HCT116 (cell line): ENCODE data around the gene RTTN. TPM values are rescaled to one million over a fixed set of nuclear protein-coding genes. Genes with fewer than 3 reads are reported as not detected.

ENCODE experiments used
- ATAC-seq: fragments of 200-7000 bp; cut with Tn5 transposase; 2 replicates; pipeline ENCODE4 v1.9.1; 2020; ENCODE audit warnings: mild to moderate bottlenecking, moderate library complexity
- BruUV-seq: library from RNA; stranded (reverse); fragments of 400-500 nt; replicated peaks from 2 replicates; lab custom pipeline; 2021; lab: Mats Ljungman, UMichigan
- CTCF ChIA-PET: fragments of 300-600 bp; sonication (Branson Sonifier 250); formaldehyde crosslinking; loops from one replicate; lab custom pipeline; 2021; ENCODE audit warnings: antibody characterized with exemption; lab: Charles Lee
- POLR2A ChIA-PET: fragments of 300-600, 350-600 bp; sonication (Branson Sonifier 250); formaldehyde crosslinking; loops from one replicate; lab custom pipeline; 2021; ENCODE audit warnings: antibody characterized with exemption; lab: Charles Lee
- RAD21 ChIA-PET, 2 experiments: fragments of 300-600 bp; sonication (Branson Sonifier 250); formaldehyde crosslinking; loops; one replicate each; lab custom pipeline; 2023; ENCODE audit warnings: low total read pairs in 2 of 2; ENCODE audit not compliant: uncharacterized antibody in 2 of 2, unreplicated experiment in 2 of 2, low non-redundant PET in 1 of 2; lab: Charles Lee
- DNase-seq: peaks from one replicate; pipeline ENCODE4 v3.0.0-alpha.2; 2010; ENCODE audit warnings: low read depth, low spot score
- H2AFZ ChIP-seq: fragments of 200-600 bp; shearing (Covaris generic), sonication (generic); 2 replicates; pipeline ENCODE4 v1.6.1; 2017; ENCODE audit warnings: low read depth, mixed run types, mixed read lengths, antibody characterized with exemption, low read length; ENCODE audit not compliant: poor library complexity, severe bottlenecking
- H3K27ac ChIP-seq: 2 replicates; pipeline ENCODE4 v1.5.1; 2012; ENCODE audit warnings: low read depth, low read length
- H3K27me3 ChIP-seq: fragments of 200-600 bp; sonication (generic); 2 replicates; pipeline ENCODE4 v1.6.1; 2016; ENCODE audit warnings: mixed run types, low read length, mixed read lengths; ENCODE audit not compliant: insufficient read depth
- H3K36me3 ChIP-seq, 2 experiments: fragments of 200-500 bp in 1 of 2; fragments of 200-600 bp in 1 of 2; sonication (Bioruptor generic) in 1 of 2; sonication (generic) in 1 of 2; 2 replicates each; pipeline versions ENCODE4 v1.5.1 to v1.6.1; 2014 to 2016; ENCODE audit warnings: low read length in 2 of 2, inconsistent platforms in 1 of 2, mixed read lengths in 1 of 2, mixed run types in 1 of 2; ENCODE audit not compliant: insufficient read depth in 2 of 2, control insufficient read depth in 1 of 2
- H3K4me1 ChIP-seq, 2 experiments: fragments of 200-600 bp in 1 of 2; sonication (generic) in 1 of 2; 2 replicates each; pipeline versions ENCODE4 v1.5.1 to v1.6.1; 2012 to 2017; ENCODE audit warnings: low read length in 2 of 2, inconsistent platforms in 1 of 2, mild to moderate bottlenecking in 1 of 2, mixed read lengths in 1 of 2, mixed run types in 1 of 2, moderate library complexity in 1 of 2; ENCODE audit not compliant: insufficient read depth in 2 of 2, control insufficient read depth in 1 of 2
- H3K4me2 ChIP-seq: fragments of 200-600 bp; sonication (generic); 2 replicates; pipeline ENCODE4 v1.6.1; 2017; ENCODE audit warnings: mixed run types, low read length, mixed read lengths
- H3K4me3 ChIP-seq, 2 experiments: fragments of 200-600 bp in 1 of 2; sonication (generic) in 1 of 2; replicated peaks in 1 of 2; 2 replicates each; pipeline ENCODE4 v1.5.1; 2011 to 2016; ENCODE audit warnings: low read length in 2 of 2, control low read depth in 1 of 2, low read depth in 1 of 2, mild to moderate bottlenecking in 1 of 2, mixed read lengths in 1 of 2, mixed run types in 1 of 2
- H3K79me2 ChIP-seq: fragments of 200-600 bp; sonication (generic); 2 replicates; pipeline ENCODE4 v1.6.1; 2017; ENCODE audit warnings: mild to moderate bottlenecking, mixed run types, low read length, moderate library complexity, mixed read lengths; ENCODE audit not compliant: insufficient read depth
- H3K9ac ChIP-seq: fragments of 200-600 bp; sonication (generic); 2 replicates; pipeline ENCODE4 v1.6.1; 2016; ENCODE audit warnings: low read length, mixed read lengths
- H3K9me2 ChIP-seq: fragments of 200-600 bp; sonication (generic), shearing (Covaris generic); 2 replicates; pipeline ENCODE4 v1.6.1; 2017; ENCODE audit warnings: mixed run types, mild to moderate bottlenecking, moderate library complexity; ENCODE audit not compliant: insufficient read depth
- H3K9me3 ChIP-seq, 2 experiments: fragments of 200-500 bp in 1 of 2; fragments of 200-600 bp in 1 of 2; sonication (Bioruptor generic) in 1 of 2; sonication (generic) in 1 of 2; 2 replicates each; pipeline ENCODE4 v1.6.1; 2014 to 2017; ENCODE audit warnings: low read length in 2 of 2, mixed read lengths in 2 of 2, inconsistent platforms in 1 of 2, low read depth in 1 of 2, mild to moderate bottlenecking in 1 of 2, mixed run types in 1 of 2, moderate library complexity in 1 of 2; ENCODE audit not compliant: control insufficient read depth in 1 of 2, insufficient read depth in 1 of 2
- H4K20me1 ChIP-seq: fragments of 200-600 bp; sonication (generic), shearing (Covaris generic); 2 replicates; pipeline ENCODE4 v1.6.1; 2017; ENCODE audit warnings: mixed run types, mild to moderate bottlenecking, moderate library complexity; ENCODE audit not compliant: insufficient read depth
- CBX3 ChIP-seq: IDR thresholded peaks from 2 replicates; pipeline ENCODE4 v1.6.1; 2012; ENCODE audit warnings: low read depth
- CEBPB ChIP-seq: IDR thresholded peaks from 2 replicates; pipeline ENCODE4 v1.6.1; 2012; ENCODE audit warnings: low read depth
- EZH2 ChIP-seq: fragments of 200-600 bp; sonication (generic); IDR thresholded peaks from 2 replicates; pipeline ENCODE4 v1.6.1; 2017; ENCODE audit warnings: antibody characterized with exemption, mixed run types
- POLR2A ChIP-seq: IDR thresholded peaks from 2 replicates; pipeline ENCODE4 v1.7.0; 2011; ENCODE audit warnings: borderline replicate concordance; ENCODE audit not compliant: insufficient read depth, insufficient read length; ENCODE audit errors: extremely low read depth
- POLR2AphosphoS5 ChIP-seq: IDR thresholded peaks from 2 replicates; pipeline ENCODE4 v1.6.1; 2011; ENCODE audit warnings: mild to moderate bottlenecking, low read depth, low read length, moderate library complexity
- REST ChIP-seq: IDR thresholded peaks from 2 replicates; pipeline ENCODE4 v1.6.1; 2012; ENCODE audit warnings: low read depth
- SP1 ChIP-seq: IDR thresholded peaks from 2 replicates; pipeline ENCODE4 v1.6.1; 2012; ENCODE audit warnings: low read depth
- SRF ChIP-seq: IDR thresholded peaks from 2 replicates; pipeline ENCODE4 v1.6.1; 2012; ENCODE audit warnings: low read depth
- ZBTB33 ChIP-seq: IDR thresholded peaks from 2 replicates; pipeline ENCODE4 v1.6.1; 2011; ENCODE audit warnings: mild to moderate bottlenecking, low read length, moderate library complexity; ENCODE audit not compliant: insufficient replicate concordance; ENCODE audit errors: extremely low read depth
- ZNF274 ChIP-seq: fragments of 200-500 bp; sonication (Bioruptor generic); IDR thresholded peaks from 2 replicates; pipeline ENCODE4 v1.6.1; 2014; ENCODE audit warnings: mild to moderate bottlenecking, low read depth, low read length, inconsistent platforms
- intact Hi-C: fragments of 100-400 bp; cut with micrococcal nuclease; formaldehyde crosslinking; loops from 2 replicates; pipeline ENCODE4 v1.10.0; 2022
- total RNA-seq: library from RNA; stranded (reverse); gene quantifications from one replicate; pipeline ENCODE4 v1.2.1, GENCODE V29; 2021; ENCODE audit not compliant: unreplicated experiment

RTTN gene
- total RNA-seq, 1 experiment from 2014 or later = 41.2 TPM

- ChIA-PET CTCF (no interaction called here), RAD21 (no interaction called here), POLR2A (no interaction called here)
- intact Hi-C loops = no loop called here
- H3K36me3 ChIP-seq = peaks cover 3 to 22% of the 10 kb centered on the region in 2 experiments
- TF ChIP-seq SP1 (no peak), ZNF274 (no peak), REST (no peak)
- H3K9ac ChIP-seq = no peak overlapping the region
- H3K27ac ChIP-seq = no peak overlapping the region
- no peak overlapping the region for H3K4me3 ChIP-seq
- H3K4me1 ChIP-seq = no peaks in the 10 kb centered on the region
- no TSS peak for BruUV-seq
- H3K9me2 ChIP-seq = no peaks in the 10 kb centered on the region
- peaks cover 19% of the 10 kb centered on the region for H3K79me2 ChIP-seq
- 0 out of 2 replicates have a peak, but pooled peaks cover 3% of the 10 kb centered on the region for H4K20me1 ChIP-seq
- H3K4me2 ChIP-seq = no peak overlapping the region
- no peaks in the 10 kb centered on the region for H3K9me3 ChIP-seq
- no peaks in the 10 kb centered on the region for H3K27me3 ChIP-seq
- DNase-seq = no peak
- no peak for ATAC-seq
- no peak overlapping the region for H2AFZ ChIP-seq
These were observed 94.8 kb downstream of the RTTN start for GRCh38 chr18:70110678-70111077.

GRCh38 chr18:70107091-70107490, 98.4 kb downstream of the RTTN start:
- CTCF ChIA-PET = no interaction called here
- no TSS peak for BruUV-seq
- H3K4me3 ChIP-seq = no peak overlapping the region
- no peak overlapping the region for H3K9ac ChIP-seq
- no peaks in the 10 kb centered on the region for H3K27me3 ChIP-seq
- 0 out of 2 replicates have a peak, but pooled peaks cover 3% of the 10 kb centered on the region for H4K20me1 ChIP-seq
- H3K27ac ChIP-seq = no peak overlapping the region
- no peak overlapping the region for H2AFZ ChIP-seq
- no peaks in the 10 kb centered on the region for H3K79me2 ChIP-seq
- H3K36me3 ChIP-seq = peaks cover 2 to 15% of the 10 kb centered on the region in 2 experiments
- intact Hi-C loops = no loop called here
- POLR2A ChIA-PET = no interaction called here
- DNase-seq (no peak), ATAC-seq (no peak)
- no peak overlapping the region for H3K4me2 ChIP-seq
- no peaks in the 10 kb centered on the region for H3K9me2 ChIP-seq
- no peaks in the 10 kb centered on the region for H3K9me3 ChIP-seq
- RAD21 ChIA-PET = no interaction called here
- no peaks in the 10 kb centered on the region for H3K4me1 ChIP-seq
- TF ChIP-seq ZNF274 (no peak), POLR2AphosphoS5 (no peak), ZBTB33 (no peak), SRF (no peak), REST (no peak), CEBPB (no peak), EZH2 (no peak), CBX3 (no peak), POLR2A (no peak)
